GM18526 (cell line): ENCODE measurements around the gene DHX57.

Experiments used
- POLR2A ChIP-seq: IDR thresholded peaks from 3 replicates; pipeline ENCODE4 v1.6.1; 2011; ENCODE audit not compliant: insufficient read length; ENCODE audit errors: extremely low read depth

DHX57 gene

DNA sequence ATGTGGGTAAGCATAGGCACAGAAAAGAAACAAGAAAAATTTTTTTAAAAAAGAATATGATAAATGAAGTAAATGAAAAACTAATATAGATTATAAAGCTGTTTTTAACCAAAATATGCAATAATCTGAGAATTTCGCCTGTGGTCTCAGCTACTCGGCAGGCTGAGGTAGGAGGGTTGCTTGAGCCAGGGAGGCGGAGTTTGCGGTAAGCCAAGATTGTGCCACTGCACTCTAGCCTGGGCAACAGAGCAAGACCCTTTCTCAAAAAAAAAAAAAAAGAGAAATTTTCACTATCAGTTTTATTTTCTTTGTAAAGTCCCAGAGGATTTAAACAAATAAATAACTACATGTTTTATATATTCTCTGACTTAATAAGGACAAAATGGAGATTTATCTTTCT is 47.3 kb downstream of the DHX57 start:
- no peak for TF ChIP-seq POLR2A

DNA sequence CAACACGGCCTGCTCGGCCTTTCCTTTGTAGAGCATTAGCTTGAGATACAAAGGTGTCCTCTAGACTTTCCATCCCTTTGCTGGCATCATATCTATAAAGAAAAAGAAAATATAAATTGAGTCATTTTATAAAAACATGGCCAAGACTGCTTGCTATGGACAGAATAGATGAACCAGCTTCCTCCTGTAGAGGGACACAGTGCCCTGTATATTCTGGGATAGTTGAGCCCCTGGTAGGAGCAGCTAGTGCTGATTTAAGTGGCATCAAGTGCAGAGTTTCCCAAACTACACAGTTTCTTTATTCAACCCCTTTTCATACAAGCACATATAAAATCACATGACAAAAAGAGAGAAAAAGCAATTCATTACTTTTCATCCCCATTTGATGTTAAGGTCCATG is 49.8 kb downstream of the DHX57 start:
- TF ChIP-seq POLR2A = no peak

DNA sequence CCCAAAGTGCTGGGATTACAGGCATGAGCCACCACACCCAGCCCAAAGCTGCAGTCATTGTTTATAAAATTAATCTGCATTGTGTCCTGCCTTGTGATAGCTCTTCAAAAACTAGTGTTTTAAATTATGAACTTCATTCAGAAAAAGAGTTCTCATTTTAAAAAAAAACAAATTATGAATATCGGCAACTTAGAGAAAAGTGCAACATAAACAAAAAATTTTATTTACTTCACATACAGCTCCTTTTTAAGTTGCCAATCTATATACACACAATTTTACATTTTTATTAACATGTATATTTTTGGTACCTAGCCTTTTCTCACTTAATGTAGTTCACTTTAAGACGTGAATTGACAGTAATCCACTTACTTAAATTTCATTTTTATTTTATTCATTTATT is 50.8 kb downstream of the DHX57 start:
- no peak for TF ChIP-seq POLR2A

DNA sequence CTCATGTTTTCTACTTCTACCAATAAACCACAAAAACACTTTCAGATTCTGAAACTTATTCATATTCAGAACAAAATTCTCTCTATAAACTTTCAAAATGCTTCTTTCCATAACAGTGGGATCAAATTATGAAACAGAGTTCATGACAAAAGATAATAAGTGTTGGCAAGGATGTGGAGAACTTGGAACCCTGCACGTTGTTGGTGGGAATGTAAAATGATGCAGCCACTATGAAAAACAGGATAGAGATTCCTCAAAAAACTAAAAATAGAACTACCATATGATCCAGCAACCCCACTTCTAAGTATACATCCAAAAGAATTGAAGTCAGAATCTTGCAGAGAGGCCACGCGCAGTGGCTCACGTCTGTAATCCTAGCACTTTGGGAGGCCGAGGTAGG is 52.3 kb downstream of the DHX57 start:
- TF ChIP-seq POLR2A = no peak

DNA sequence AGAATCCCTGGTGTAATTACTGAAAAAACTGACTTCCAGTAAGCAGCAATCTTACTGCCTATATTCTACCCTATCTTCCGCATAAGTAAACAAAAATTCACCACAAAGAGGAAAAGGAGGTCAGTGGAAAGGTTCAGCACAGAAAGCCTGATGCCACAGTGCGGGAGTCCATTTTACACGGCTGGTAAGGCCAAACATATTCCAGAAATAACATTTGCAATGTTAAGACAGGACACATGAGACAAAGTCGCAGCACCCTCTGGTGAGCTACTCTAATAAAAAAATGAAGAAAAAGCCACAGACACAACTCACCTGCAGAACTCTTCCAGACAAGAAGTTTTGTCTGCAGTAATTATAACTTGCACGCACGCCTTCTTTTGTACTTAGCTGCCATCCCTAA is 57.2 kb downstream of the DHX57 start:
- TF ChIP-seq POLR2A = no peak

DNA sequence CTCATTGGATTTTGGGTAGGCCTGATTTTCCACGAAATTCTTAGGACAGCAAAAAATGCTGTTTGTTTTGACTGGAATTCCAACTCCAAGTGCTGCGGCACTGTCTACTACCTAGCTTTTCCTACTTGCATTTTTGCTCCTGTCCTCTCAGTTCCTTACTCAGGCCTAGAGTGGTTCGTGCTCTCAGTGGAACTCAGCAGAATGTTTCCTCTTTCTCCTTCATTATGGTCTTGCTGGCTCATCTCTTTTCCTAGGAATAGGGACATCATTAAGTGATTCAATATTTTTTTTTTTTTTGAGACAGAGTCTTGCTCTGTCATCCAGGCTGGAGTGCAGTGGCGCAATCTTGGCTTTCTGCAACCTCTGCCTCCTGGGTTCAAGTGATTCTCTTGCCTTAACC is 59.8 kb downstream of the DHX57 start:
- no peak for TF ChIP-seq POLR2A

DNA sequence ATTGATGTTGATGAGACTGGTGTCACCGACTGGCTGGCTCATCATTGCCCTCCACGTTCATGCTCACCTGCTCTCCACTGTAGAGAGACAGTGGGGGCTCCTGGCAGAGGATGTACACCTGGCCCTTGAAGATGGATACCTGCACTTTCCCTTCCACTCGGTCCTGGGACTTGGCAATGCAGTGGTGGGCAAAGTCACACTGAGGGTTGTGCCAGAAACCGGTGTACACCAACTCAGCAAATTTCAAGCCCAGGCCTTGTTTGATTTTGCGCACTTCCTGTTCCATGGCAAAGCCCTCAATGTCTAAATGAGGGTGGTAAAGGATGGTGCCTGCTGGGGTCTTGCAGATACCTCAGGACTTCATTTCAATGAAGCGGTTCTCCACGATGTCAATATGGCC is 65.2 kb downstream of the DHX57 start:
- no peak for TF ChIP-seq POLR2A

DNA sequence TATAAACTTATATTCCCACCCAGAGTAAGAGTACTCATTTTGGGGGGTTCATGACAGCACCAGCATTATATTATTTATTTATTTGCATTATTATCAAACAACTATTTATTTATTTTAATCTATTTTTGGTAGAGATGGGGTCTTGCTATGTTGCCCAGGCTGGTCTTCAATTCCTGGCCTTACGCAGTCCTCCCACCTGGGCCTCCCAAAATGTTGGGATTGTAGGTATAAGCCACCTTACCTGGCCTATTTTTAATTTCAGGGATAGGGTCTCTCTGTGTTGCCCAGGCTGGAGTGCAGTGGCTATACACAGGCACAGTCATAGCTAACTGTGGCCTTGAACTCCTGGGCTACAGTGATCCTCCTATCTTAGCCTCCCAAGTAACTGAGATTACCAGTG is 67.1 kb downstream of the DHX57 start:
- TF ChIP-seq POLR2A = no peak

DNA sequence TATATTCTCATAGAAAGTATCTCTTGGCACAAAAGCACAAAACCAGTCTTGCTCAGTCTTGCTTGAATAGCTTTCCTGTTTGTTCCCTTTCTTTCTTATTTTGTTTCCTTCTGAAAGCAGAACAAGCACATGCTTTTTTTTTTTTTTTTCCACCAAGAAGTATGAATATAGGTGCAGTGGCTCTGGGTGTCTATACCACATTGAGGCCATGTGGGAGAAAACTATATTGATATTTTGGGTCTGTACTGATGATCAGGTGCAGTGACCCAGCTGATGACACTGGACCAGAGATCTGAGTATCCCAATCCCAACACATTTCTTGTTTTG is 69.0 kb downstream of the DHX57 start:
- TF ChIP-seq POLR2A = no peak

DNA sequence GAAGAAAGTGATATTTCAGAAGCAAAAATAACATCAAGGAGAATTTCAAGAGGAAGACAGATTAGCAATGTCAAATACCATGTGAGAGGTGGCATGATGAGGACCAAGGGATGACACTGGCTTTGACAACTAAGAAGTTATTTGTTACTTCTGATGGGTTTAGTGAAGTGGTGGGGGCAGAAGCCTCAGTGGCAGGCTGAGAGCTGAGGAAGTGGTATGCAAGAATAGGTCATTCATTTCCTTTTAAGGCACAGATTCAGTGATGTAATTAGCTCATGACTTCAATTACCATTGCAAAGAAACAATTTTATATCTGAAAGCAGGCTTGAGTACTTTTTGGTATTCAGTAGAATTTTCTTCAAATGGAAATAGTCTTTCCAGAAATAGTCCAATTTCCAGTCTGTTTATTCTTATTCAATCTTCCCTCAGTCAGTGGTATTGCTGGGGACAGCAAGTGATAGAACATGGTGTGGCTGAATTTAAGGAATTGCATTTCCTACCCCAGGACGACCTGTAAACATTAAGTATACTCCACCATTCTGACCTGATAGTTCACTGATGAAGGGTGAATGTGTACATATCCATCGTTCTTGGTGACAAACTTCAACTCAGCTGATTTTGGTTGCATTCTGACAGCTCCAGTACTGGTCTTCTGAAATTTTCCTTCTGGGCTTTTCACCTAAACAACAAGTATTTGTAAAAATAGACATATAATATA is 69.6 kb downstream of the DHX57 start:
- no peak for TF ChIP-seq POLR2A

DNA sequence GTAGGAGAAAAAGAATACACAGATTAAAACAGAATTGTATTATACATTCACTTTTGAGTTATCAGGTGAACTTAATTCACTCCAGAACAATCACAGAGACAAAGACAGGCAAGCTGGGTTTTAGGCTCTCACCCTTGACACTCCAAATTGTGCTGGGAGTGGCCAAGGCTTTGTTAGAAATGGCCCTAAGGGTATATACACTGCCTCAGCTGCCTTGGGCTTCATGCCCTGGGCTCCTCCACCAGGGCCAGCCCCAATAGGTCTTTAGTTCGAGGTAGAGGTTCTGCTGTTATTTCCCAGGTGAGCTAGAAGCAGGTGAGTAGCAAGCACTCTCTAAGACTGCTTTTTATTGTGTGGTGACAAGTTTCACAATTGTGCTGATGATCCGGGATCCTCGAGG is 77.8 kb downstream of the DHX57 start:
- TF ChIP-seq POLR2A = no peak

DNA sequence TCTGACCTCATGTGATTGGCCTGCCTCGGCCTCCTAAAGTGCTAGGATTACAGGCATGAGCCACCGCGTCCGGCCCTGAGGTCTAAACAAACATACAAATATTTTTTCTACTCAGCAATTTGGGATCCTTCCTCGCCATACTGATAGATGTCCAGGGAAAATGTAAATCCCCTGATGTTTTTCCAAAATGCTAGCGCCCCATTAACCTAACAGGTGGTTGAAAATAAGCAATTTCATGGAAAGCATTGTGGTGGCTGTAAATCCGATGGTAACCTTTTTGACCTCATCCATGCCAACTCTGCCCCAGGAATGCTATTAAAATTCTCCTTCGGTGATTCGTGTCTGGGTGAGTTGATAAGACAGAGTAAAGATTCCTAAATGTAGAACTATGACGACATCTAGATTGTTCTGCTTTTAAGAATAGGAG is 78.5 kb downstream of the DHX57 start:
- TF ChIP-seq POLR2A = no peak

DNA sequence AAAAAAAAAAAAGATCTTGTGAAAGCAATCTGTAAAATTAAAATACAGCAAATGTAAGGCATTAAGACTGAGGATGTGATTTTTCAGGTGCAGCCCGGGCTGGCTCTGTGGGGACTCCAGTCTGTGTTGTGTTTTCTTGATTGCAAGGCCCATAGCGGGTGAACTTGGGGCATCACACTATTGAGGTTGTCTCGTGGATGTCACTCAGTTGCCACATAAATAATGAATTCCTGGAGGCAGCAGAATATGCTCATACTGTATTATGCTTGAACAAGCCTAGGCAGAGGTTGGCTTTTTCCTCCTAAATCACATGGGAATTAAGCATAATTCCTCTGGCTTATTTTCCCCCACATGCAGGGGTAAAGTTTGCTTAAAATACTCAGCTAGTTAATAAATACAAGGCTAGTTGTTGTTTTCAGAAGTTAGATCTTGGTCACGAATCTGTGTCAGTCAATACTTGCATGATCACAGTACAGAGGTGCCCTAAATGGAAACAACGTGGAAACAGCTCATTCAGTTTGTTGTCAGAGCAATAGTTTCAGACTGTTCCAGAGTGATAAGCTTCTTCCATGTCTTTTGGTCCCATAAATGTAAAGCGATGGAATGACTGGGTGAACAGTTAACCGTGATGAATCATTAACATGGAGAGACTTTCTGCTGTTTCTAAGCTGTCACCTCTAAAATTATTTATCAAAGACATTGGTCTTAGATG is 81.3 kb downstream of the DHX57 start:
- TF ChIP-seq POLR2A = no peak

DNA sequence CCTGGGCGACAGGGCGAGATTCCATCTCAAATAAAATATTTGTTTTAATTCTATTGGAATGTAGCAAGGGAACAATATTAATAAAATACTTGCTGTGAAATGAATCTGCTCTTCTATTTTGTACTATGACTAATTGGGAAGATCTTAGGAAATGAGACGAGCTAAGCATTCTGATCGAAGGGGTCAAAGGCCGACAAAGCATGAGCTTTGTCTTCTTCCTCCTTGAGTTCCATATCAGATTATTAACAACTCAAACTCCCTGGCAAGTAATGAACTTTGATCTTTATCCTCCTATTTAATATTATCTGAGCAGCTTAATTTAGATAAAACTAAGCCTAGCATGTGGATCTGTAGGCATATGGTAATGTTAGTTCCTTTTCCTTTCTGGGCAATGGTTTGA is 82.2 kb downstream of the DHX57 start:
- no peak for TF ChIP-seq POLR2A

DNA sequence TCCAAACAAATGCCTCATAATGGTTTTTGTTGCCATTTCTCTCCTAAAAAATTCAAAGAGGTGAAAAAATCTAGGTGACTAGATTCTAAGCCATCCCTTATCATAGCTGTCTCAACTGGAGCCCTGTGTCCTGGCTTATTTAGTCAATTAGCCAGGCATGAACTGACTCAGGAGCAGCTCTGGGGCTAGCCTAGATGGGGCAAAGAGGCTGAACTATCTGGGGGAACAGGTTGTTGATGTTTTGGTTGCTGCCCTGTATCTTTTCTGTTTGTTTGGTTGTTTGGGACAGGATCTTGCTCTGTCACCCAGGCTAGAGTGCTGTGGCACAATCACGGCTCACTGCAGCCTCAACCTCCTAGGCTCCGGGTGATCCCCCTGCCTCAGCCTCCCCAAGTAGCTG is 83.0 kb downstream of the DHX57 start:
- no peak for TF ChIP-seq POLR2A

DNA sequence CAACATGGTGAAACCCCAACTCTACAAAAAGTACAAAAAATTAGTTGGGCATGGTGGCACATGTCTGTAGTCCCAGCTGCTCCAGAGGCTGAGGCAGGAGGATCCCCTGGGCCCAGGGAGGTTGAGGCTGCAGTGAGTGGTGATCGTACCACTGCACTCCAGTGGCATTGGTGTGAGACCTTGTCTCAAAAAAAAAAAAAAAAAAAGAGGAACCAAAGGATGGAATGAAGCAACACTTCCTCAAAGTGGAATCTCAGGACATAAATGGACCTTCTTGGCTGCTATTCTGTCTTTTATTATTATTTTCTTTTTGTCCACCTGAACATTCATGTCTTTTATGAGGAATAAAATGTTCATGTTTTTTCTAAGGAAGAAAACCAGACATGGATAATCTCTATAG is 84.0 kb downstream of the DHX57 start:
- TF ChIP-seq POLR2A = no peak

DNA sequence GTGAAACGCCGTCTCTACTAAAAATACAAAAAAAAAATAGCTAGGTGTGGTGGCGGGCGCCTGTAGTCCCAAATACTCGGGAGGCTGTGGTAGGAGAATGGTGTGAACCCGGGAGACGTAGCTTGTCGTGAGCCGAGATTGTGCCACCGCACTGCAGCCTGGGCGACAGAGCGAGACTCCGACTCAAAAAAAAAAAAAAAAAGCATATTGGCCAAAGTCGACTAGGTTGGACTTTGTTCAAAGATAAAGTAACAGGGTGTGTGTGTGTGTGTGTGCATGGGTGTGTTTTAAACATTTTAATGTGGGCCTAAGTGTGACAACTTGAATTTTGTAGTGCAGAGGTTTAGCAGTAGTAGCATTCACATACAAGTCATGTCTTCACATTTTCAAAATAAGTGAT is 86.0 kb downstream of the DHX57 start:
- no peak for TF ChIP-seq POLR2A

DNA sequence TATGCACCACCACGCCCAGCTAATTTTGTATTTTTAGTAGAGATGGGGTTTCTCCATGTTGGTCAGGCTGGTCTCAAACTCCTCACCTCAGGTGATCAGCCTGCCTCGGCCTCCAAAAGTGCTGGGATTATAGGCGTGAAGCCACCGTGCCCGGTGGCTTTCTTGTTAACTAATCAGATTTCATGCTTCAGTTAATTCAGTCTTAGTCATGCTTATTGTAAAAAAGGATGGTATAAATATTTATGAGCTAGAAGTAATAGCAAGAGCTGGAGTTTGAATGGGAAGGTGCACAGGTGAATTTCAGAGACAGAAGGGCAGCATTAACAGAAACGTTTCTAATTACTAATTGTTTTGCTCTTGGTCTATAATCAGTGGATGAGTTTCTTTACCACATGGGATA is 87.4 kb downstream of the DHX57 start:
- no peak for TF ChIP-seq POLR2A

DNA sequence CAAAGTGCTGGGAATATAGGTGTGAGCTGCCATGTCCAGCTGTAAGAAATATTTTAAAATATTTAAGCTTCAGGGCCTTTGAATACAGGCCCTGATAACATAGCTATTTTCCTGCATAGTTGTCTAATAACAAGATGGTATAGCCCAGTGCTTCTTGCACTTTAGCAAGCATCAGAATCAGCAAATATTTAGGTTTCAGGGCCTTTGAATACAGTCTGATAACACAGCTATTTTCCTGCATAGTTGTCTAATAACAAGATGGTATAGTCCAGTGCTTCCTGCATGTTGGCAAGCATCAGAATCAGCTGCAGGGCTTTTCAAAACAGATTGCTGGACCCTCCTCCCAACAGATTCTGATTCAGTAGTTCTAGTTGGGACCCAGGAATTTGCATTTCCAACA is 92.1 kb downstream of the DHX57 start:
- TF ChIP-seq POLR2A = no peak
